NCI-H1417 treated with DMSO at 0.1 percent for 48 hours (cell line): Measurements from ENCODE around the gene AGFG2.

ENCODE experiments used
- DNase-seq: peaks from one replicate; lab custom pipeline; 2025; lab: John Stamatoyannopoulos, UW

AGFG2 gene

DNA sequence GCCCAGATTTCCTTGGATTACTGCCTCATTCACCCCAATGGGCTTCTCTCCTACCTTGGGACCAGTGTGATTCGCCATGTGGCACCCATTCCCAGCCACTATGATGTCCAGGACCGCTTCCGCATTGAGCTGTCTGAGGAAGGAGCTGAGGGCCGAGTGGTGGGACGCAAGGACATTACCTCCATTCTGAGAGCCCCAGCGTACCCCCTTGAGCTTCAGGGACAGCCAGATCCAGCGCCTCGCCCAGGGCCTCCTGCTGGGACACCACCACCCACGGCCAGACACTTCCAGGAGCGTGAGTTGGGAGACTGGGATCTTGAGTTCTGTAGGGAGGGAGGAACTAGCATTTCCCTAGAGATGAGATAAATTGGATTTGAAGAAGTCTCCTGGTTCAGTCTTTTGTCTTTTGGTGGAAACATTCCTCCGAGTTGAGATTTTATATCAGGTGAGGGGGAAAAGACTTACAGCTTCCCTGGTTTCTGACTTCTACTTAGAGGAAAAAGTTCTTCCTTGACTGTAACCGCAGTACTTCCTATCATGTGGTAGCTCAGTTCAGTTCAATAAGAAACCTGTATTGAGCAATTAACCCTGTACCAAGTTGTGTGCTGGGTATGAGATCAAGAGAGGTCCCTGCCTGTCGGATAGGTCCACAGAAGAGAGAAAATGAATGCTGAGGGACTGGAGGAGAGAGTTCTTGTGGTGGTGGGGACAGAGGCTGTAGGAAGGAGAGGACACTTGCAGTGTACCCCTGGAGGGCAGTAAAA is 74.6 kb downstream of the AGFG2 start:
- DNase-seq = no peak

DNA sequence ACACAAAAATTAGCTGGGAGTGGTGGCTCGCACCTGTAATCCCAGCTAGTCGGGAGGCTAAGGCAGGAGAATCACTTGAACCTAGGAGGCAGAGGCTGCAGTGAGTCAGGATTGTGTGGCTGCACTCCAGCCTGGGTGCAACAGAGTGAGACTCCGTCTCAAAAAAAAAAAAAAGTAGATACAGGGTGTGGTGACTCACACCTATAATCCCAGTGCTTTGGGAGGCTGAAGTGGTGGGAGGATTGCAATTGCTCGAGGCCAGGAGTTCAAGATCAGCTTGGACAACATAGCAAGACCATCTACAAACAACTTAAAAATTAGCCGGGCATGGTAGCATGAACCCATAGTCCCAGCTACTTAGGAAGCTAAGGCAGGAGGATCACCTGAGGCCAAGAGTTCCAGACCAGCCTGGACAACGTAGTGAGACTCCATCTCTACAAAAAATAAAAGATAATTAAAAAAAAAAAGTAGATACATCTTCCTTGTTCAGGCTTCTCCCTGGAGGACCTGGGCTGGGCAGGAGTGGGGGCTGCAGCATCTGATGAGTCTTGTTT is 75.4 kb downstream of the AGFG2 start:
- DNase-seq = no peak
